Testis (tissue), 3 donors: ENCODE data around the gene RASAL2. TPM values are rescaled to one million over a fixed set of nuclear protein-coding genes. Genes with fewer than 3 reads are reported as not detected.

Experiments used
- DNase-seq: peaks from one replicate; pipeline ENCODE4 v3.0.0-alpha.2; 2019
- H3K27ac ChIP-seq, 2 donors: fragments of 200-600 bp; sonication (generic); one replicate each; pipeline ENCODE4 v1.5.1; 2019
- H3K27me3 ChIP-seq: fragments of 200-600 bp; sonication (generic); one replicate; pipeline ENCODE4 v1.5.1; 2019
- H3K36me3 ChIP-seq: fragments of 200-600 bp; sonication (generic); one replicate; pipeline ENCODE4 v1.5.1; 2017; ENCODE audit warnings: low read depth; ENCODE audit errors: missing control alignments
- H3K4me1 ChIP-seq: fragments of 200-600 bp; sonication (generic); one replicate; pipeline ENCODE4 v1.5.1; 2019
- H3K4me3 ChIP-seq, 2 donors: fragments of 200-600 bp; sonication (generic); one replicate each; pipeline ENCODE4 v1.5.1; 2017 to 2019
- H3K9me3 ChIP-seq: fragments of 200-600 bp; sonication (generic); one replicate; pipeline ENCODE4 v1.5.1; 2017
- CTCF ChIP-seq, 3 experiments: fragments of 450-650 bp in 2 of 3; fragments of 200-600 bp in 1 of 3; sonication (generic) in 1 of 3; IDR thresholded peaks; one replicate each; pipeline ENCODE4 v1.5.1; 2016 to 2019; ENCODE audit warnings: antibody characterized with exemption in 3 of 3, mild to moderate bottlenecking in 2 of 3, moderate library complexity in 1 of 3
- POLR2A ChIP-seq: fragments of 450-650 bp; IDR thresholded peaks from one replicate; pipeline ENCODE4 v1.6.1; 2017; ENCODE audit warnings: antibody characterized with exemption, mild to moderate bottlenecking, moderate library complexity
- WGBS, 2 donors: methylation state at CpG; one replicate each; pipeline ENCODE4 v1.1.5; 2018; 5-methylcytosine and 5-hydroxymethylcytosine counted together
- intact Hi-C: fragments of 100-400 bp; cut with DNase I; formaldehyde crosslinking; loops from one replicate; pipeline ENCODE4 v1.15.1; 2023; ENCODE audit warnings: low total_unique reads
- polyA plus RNA-seq: library from polyadenylated mRNA; stranded (reverse); fragments of 350-450 nt; fragmentation: Illumina TruSeq; extraction: RNeasy Lipid Tissue Mini Kit (QIAGEN cat#74804); gene quantifications from one replicate; pipeline ENCODE4 v1.2.3, GENCODE V29; 2014; ENCODE audit warnings: low read depth, low replicate concordance; ENCODE audit not compliant: insufficient read depth
- total RNA-seq, 2 donors: library from RNA; depleted of rRNA; stranded (reverse); fragments of >200 nt; gene quantifications; one replicate each; pipeline ENCODE4 v1.2.3, GENCODE V29; 2016

Gene RASAL2
- total and polyA plus RNA-seq, 3 donors from 2014 or later, result 25.9 to 41.7 (median 39.6) TPM

GRCh38 chr1:178071811-178072210, 22.1 kb upstream of the RASAL2 start:
- no peaks in the 10 kb centered on the region for H3K27me3 ChIP-seq
- intact Hi-C loops, result no loop called here
- no peaks in the 10 kb centered on the region for H3K36me3 ChIP-seq
- no peaks in the 10 kb centered on the region for H3K4me1 ChIP-seq
- no peak for DNase-seq
- WGBS, 2 donors, result 98 to 99% methylated on average over 2 of the region's 2 CpGs
- H3K9me3 ChIP-seq, result no peaks in the 10 kb centered on the region
- TF ChIP-seq POLR2A (no peak), CTCF (IDR thresholded peaks at IDR 0.05) (no peak)
- no peak overlapping the region for H3K4me3 ChIP-seq
- H3K27ac ChIP-seq, result no peak overlapping the region

- TF ChIP-seq CTCF (IDR thresholded peaks at IDR 0.05) (no peak), POLR2A (no peak)
- H3K36me3 ChIP-seq, result no peaks in the 10 kb centered on the region
- no peak overlapping the region for H3K27ac ChIP-seq
- no peaks in the 10 kb centered on the region for H3K4me1 ChIP-seq
- no peaks in the 10 kb centered on the region for H3K9me3 ChIP-seq
- intact Hi-C loops, result no loop called here
- H3K27me3 ChIP-seq, result no peaks in the 10 kb centered on the region
- no peak overlapping the region for H3K4me3 ChIP-seq
- no peak for DNase-seq
Observed at GRCh38 chr1:178072326-178072725, 21.6 kb upstream of the RASAL2 start.

GRCh38 chr1:178075333-178075732, 18.6 kb upstream of the RASAL2 start:
- Histone ChIP-seq H3K4me1 (no peaks in the 10 kb centered on the region), H3K9me3 (no peaks in the 10 kb centered on the region), H3K4me3 (no peak overlapping the region), H3K27ac (no peak overlapping the region), H3K27me3 (no peaks in the 10 kb centered on the region), H3K36me3 (no peaks in the 10 kb centered on the region)
- TF ChIP-seq POLR2A (no peak), CTCF (IDR thresholded peaks at IDR 0.05) (no peak)
- intact Hi-C loops, result no loop called here
- no peak for DNase-seq

GRCh38 chr1:178076607-178077006, 17.3 kb upstream of the RASAL2 start:
- 47 to 82% methylated on average over 2 of the region's 2 CpGs for WGBS, 2 donors
- Histone ChIP-seq H3K9me3 (no peaks in the 10 kb centered on the region), H3K4me1 (no peaks in the 10 kb centered on the region), H3K36me3 (no peaks in the 10 kb centered on the region), H3K27ac (no peak overlapping the region), H3K27me3 (no peaks in the 10 kb centered on the region), H3K4me3 (no peak overlapping the region)
- intact Hi-C loops, result no loop called here
- DNase-seq, result no peak
- TF ChIP-seq CTCF (IDR thresholded peaks at IDR 0.05) (no peak), POLR2A (no peak)

- Histone ChIP-seq H3K4me3 (no peak overlapping the region), H3K27ac (no peak overlapping the region), H3K4me1 (no peaks in the 10 kb centered on the region), H3K36me3 (no peaks in the 10 kb centered on the region), H3K9me3 (no peaks in the 10 kb centered on the region), H3K27me3 (no peaks in the 10 kb centered on the region)
- DNase-seq, result no peak
- TF ChIP-seq CTCF (IDR thresholded peaks at IDR 0.05) (no peak), POLR2A (no peak)
- intact Hi-C loops, result no loop called here
Observed at GRCh38 chr1:178077917-178078316, 16.0 kb upstream of the RASAL2 start.
